ENCODE data around the gene NFATC2.

DNA sequence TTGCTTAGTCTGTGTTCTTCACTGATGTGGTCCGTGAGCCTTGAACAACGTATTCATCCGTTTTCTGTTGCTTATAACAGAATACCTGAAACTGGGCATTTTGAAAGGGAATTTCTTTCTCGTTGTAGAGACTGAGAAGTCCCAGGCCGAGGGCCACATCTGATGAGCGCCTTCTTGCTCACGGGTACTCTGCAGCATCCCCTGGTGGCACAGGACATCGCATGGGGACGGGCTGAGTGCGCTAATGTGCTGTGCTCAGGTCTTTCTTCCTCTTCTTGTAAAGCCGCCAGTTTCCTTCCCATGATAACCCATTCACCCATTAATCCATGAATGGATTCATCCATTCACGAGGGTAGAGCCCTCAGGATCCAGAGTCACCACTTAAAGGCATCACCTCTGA is 161.0 kb downstream of the NFATC2 start:
- TF ChIP-seq, protein P1, sequence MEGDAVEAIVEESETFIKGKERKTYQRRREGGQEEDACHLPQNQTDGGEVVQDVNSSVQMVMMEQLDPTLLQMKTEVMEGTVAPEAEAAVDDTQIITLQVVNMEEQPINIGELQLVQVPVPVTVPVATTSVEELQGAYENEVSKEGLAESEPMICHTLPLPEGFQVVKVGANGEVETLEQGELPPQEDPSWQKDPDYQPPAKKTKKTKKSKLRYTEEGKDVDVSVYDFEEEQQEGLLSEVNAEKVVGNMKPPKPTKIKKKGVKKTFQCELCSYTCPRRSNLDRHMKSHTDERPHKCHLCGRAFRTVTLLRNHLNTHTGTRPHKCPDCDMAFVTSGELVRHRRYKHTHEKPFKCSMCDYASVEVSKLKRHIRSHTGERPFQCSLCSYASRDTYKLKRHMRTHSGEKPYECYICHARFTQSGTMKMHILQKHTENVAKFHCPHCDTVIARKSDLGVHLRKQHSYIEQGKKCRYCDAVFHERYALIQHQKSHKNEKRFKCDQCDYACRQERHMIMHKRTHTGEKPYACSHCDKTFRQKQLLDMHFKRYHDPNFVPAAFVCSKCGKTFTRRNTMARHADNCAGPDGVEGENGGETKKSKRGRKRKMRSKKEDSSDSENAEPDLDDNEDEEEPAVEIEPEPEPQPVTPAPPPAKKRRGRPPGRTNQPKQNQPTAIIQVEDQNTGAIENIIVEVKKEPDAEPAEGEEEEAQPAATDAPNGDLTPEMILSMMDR (IDR thresholded peaks at IDR 0.05): no peak
- TF ChIP-seq POLR2A (IDR thresholded peaks at IDR 0.05): no peak

Data from breast epithelium (tissue), 3 donors.